GM12878 (cell line): ENCODE data around the gene GPR176. TPM values are rescaled to one million over a fixed set of nuclear protein-coding genes. Genes with fewer than 3 reads are reported as not detected.

Experiments
- ATAC-seq: fragments of 200-7000 bp; cut with Tn5 transposase; 3 replicates; pipeline ENCODE4 v1.9.1; 2020; ENCODE audit warnings: mild to moderate bottlenecking, moderate library complexity
- BruUV-seq: library from RNA; stranded (reverse); fragments of 400-500 nt; replicated peaks from 2 replicates; lab custom pipeline; 2021; lab: Mats Ljungman, UMichigan
- CTCF ChIA-PET: fragments of 300-600 bp; sonication (Branson Sonifier 250); formaldehyde crosslinking; extraction: SDS; loops from one replicate; lab custom pipeline; 2021; ENCODE audit warnings: inconsistent platforms; lab: Yijun Ruan, JAX
- POLR2A ChIA-PET: fragments of 350-600 bp; formaldehyde crosslinking; extraction: SDS; loops from one replicate; lab custom pipeline; 2021; ENCODE audit warnings: inconsistent platforms; lab: Charles Lee
- RAD21 ChIA-PET: fragments of 300-600 bp; sonication (Branson Sonifier 250); formaldehyde crosslinking; loops from one replicate; lab custom pipeline; 2023; ENCODE audit warnings: antibody characterized with exemption; ENCODE audit not compliant: unreplicated experiment; lab: Charles Lee
- SMC1A ChIA-PET: fragments of 300-600 bp; sonication (Branson Sonifier 250); formaldehyde crosslinking; loops from one replicate; lab custom pipeline; 2023; ENCODE audit not compliant: unreplicated experiment, uncharacterized antibody; lab: Charles Lee
- DNase-seq: peaks from one replicate; pipeline ENCODE4 v3.0.0-alpha.2; 2011; ENCODE audit warnings: low read depth, low spot score
- FAIRE-seq: peaks from 3 replicates; lab custom pipeline; 2011; peaks lifted over from hg19 to GRCh38; lab: Jason Lieb, UNC
- H2AFZ ChIP-seq: 2 replicates; pipeline ENCODE4 v1.6.0; 2011; ENCODE audit warnings: low read depth, low read length, control low read depth; ENCODE audit not compliant: control insufficient read depth
- H3K27ac ChIP-seq: 2 replicates; pipeline ENCODE4 v1.5.1; 2011; ENCODE audit warnings: control low read depth; ENCODE audit not compliant: control insufficient read depth, insufficient read depth
- H3K27me3 ChIP-seq, 2 experiments: replicated peaks in 1 of 2; 2 replicates each; pipeline versions ENCODE4 v1.6.0 to v1.6.1; 2011; ENCODE audit warnings: low read length in 1 of 2; ENCODE audit not compliant: control insufficient read depth in 2 of 2, insufficient read depth in 2 of 2
- H3K36me3 ChIP-seq, 2 experiments: 2 replicates each; pipeline ENCODE4 v1.5.1; 2011; ENCODE audit warnings: low read length in 1 of 2; ENCODE audit not compliant: control insufficient read depth in 2 of 2, insufficient read depth in 2 of 2
- H3K4me1 ChIP-seq: 2 replicates; pipeline ENCODE4 v1.6.1; 2011; ENCODE audit warnings: mild to moderate bottlenecking, low read length, moderate library complexity, mixed read lengths; ENCODE audit not compliant: control insufficient read depth, insufficient read depth
- H3K4me2 ChIP-seq: 2 replicates; pipeline ENCODE4 v1.6.0; 2011; ENCODE audit warnings: control low read depth; ENCODE audit not compliant: control insufficient read depth, insufficient read depth
- H3K4me3 ChIP-seq: fragments of 200-600 bp; sonication (generic); 2 replicates; pipeline ENCODE4 v1.5.1; 2016
- H3K79me2 ChIP-seq: 2 replicates; pipeline ENCODE4 v1.6.0; 2011; ENCODE audit warnings: low read length; ENCODE audit not compliant: control insufficient read depth, insufficient read depth
- H3K9ac ChIP-seq: 2 replicates; pipeline ENCODE4 v1.8.0; 2011; ENCODE audit warnings: low read length, control low read depth, mixed read lengths; ENCODE audit not compliant: control insufficient read depth, insufficient read depth
- H3K9me3 ChIP-seq: replicated peaks from 3 replicates; pipeline ENCODE4 v1.5.1; 2011; ENCODE audit warnings: mild to moderate bottlenecking, low read length; ENCODE audit not compliant: control insufficient read depth, insufficient read depth
- H4K20me1 ChIP-seq: 2 replicates; pipeline ENCODE4 v1.6.0; 2011; ENCODE audit not compliant: control insufficient read depth, insufficient read depth
- ATF2 ChIP-seq: IDR thresholded peaks from 2 replicates; pipeline ENCODE4 v1.6.1; 2012; ENCODE audit warnings: low read length, inconsistent platforms
- ATF7 ChIP-seq: fragments of 450-650 bp; IDR thresholded peaks from 2 replicates; pipeline ENCODE4 v1.6.1; 2016; ENCODE audit warnings: low read depth, mild to moderate bottlenecking
- CHD2 ChIP-seq: IDR thresholded peaks from 2 replicates; pipeline ENCODE4 v1.6.1; 2011; ENCODE audit warnings: low read depth, low read length, improper control_type of control experiment, borderline replicate concordance
- DPF2 ChIP-seq: fragments of 450-650 bp; IDR thresholded peaks from 2 replicates; pipeline ENCODE4 v1.6.1; 2017; ENCODE audit warnings: mild to moderate bottlenecking
- E2F8 ChIP-seq: fragments of 450-650 bp; IDR thresholded peaks from 2 replicates; pipeline ENCODE4 v1.6.1; 2018; ENCODE audit warnings: mild to moderate bottlenecking, low read depth, moderate library complexity; ENCODE audit not compliant: partially characterized antibody
- EGR1 ChIP-seq, 2 experiments: IDR thresholded peaks; 1 replicate in 1 of 2; 2 replicates in 1 of 2; pipeline ENCODE4 v1.6.1; 2011 to 2012; ENCODE audit warnings: low read depth in 2 of 2, low read length in 2 of 2, borderline replicate concordance in 1 of 2, mild to moderate bottlenecking in 1 of 2, moderate library complexity in 1 of 2
- IKZF1 ChIP-seq: fragments of 450-650 bp; conservative IDR thresholded peaks from 2 replicates; pipeline ENCODE4 v1.6.1; 2017; ENCODE audit warnings: antibody characterized with exemption, mild to moderate bottlenecking
- JUND ChIP-seq: IDR thresholded peaks from 2 replicates; pipeline ENCODE4 v1.6.1; 2012; ENCODE audit warnings: low read depth, mild to moderate bottlenecking, low read length, improper control_type of control experiment, moderate library complexity
- KLF5 ChIP-seq: fragments of 450-650 bp; IDR thresholded peaks from 2 replicates; pipeline ENCODE4 v1.6.1; 2014; ENCODE audit warnings: mild to moderate bottlenecking; ENCODE audit not compliant: partially characterized antibody
- MTA2 ChIP-seq: fragments of 450-650 bp; IDR thresholded peaks from 2 replicates; pipeline ENCODE4 v1.6.1; 2016; ENCODE audit warnings: low read depth, mild to moderate bottlenecking, moderate library complexity
- RAD21 ChIP-seq: IDR thresholded peaks from 2 replicates; pipeline ENCODE4 v1.6.1; 2011; ENCODE audit warnings: mild to moderate bottlenecking, low read depth, low read length, moderate library complexity; ENCODE audit not compliant: insufficient read depth
- RBBP5 ChIP-seq: fragments of 200-600 bp; sonication (generic); conservative IDR thresholded peaks from 2 replicates; pipeline ENCODE4 v1.6.1; 2016
- RCOR1 ChIP-seq: conservative IDR thresholded peaks from 2 replicates; pipeline ENCODE4 v1.6.1; 2012; ENCODE audit warnings: low read depth, low read length, improper control_type of control experiment
- RUNX3 ChIP-seq: IDR thresholded peaks from 2 replicates; pipeline ENCODE4 v1.6.1; 2012; ENCODE audit warnings: low read length, inconsistent platforms
- SKIL ChIP-seq: fragments of 450-650 bp; IDR thresholded peaks from 2 replicates; pipeline ENCODE4 v1.6.1; 2017; ENCODE audit warnings: mild to moderate bottlenecking, low read depth, inconsistent platforms; ENCODE audit not compliant: poor library complexity, severe bottlenecking
- TBL1XR1 ChIP-seq: IDR thresholded peaks from 2 replicates; pipeline ENCODE4 v1.6.1; 2012; ENCODE audit warnings: low read depth, low read length, improper control_type of control experiment
- WGBS: methylation state at CpG from one replicate; pipeline ENCODE4 v1.1.6; 2016; ENCODE audit warnings: low lambda C conversion rate; ENCODE audit not compliant: insufficient replicate concordance, insufficient coverage; ENCODE audit errors: missing lambda C conversion rate; 5-methylcytosine and 5-hydroxymethylcytosine counted together
- in situ Hi-C: fragments of 300-500 bp; cut with MboI; formaldehyde crosslinking; loops from 9 replicates; pipeline ENCODE4 v1.14.3; 2018; ENCODE audit warnings: mixed read lengths
- intact Hi-C: fragments of 100-400 bp; cut with micrococcal nuclease; formaldehyde crosslinking; loops from one replicate; pipeline ENCODE4 v1.14.2; 2022; ENCODE audit not compliant: unreplicated experiment
- polyA plus RNA-seq, 11 experiments: library from polyadenylated mRNA; depleted of rRNA in 4 of 11; unstranded in 6 of 11; stranded (reverse) in 5 of 11; fragments of >200 nt; fragmentation: Nextera tagmentation in 4 of 11; fragmentation: Illumina TruSeq in 1 of 11; extraction: Ambion mirVana in 4 of 11; extraction: Trizol in 1 of 11; gene quantifications; 1 replicate in 1 of 11; 2 replicates in 10 of 11; pipeline versions ENCODE4 v1.2.1 to v1.2.3, GENCODE V29; 2011 to 2016; ENCODE audit warnings: inconsistent platforms in 2 of 11, missing spikeins in 2 of 11, low read depth in 1 of 11
- total RNA-seq, 4 experiments: library from RNA; depleted of rRNA in 3 of 4; stranded (reverse); fragments of >200 nt in 3 of 4; fragmentation: Illumina TruSeq in 1 of 4; extraction: Trizol in 1 of 4; gene quantifications; 2 replicates each; pipeline versions ENCODE4 v1.2.1 to v1.2.3, GENCODE V29; 2013 to 2021

GPR176 gene
- total and polyA plus RNA-seq, 10 of the 15 experiments (the other 5 are each of a cell fraction or from before 2014, with no cell fraction given) = 0.02 to 0.33 (median 0.16) TPM; not detected in 4

GRCh38 chr15:39939487-39940452, 19.7 kb upstream of the GPR176 start:
- Histone ChIP-seq H3K4me2 (peak overlapping the region; percentile 68), H3K79me2 (peaks cover 17% of the 10 kb centered on the region), H3K4me3 (no peak overlapping the region), H3K36me3 (peaks cover 0 to 8% of the 10 kb centered on the region in 2 experiments), H3K9me3 (no peaks in the 10 kb centered on the region), H3K9ac (peak overlapping the region; percentile 12; the same call in 1 of the 2 replicates), H3K27ac (peak overlapping the region; percentile 70), H4K20me1 (no peaks in the 10 kb centered on the region), H3K27me3 (no peaks in the 10 kb centered on the region), H3K4me1 (peaks cover 12% of the 10 kb centered on the region), H2AFZ (no peak overlapping the region)
- DNase-seq (peak; percentile 32), FAIRE-seq (no peak), ATAC-seq (peak; percentile 75)
- RAD21 ChIA-PET = no interaction called here
- WGBS = 58% methylated on average over 6 of the region's 6 CpGs
- in situ Hi-C loops = loop anchor here (10.0 kb wide), 1 partner anchor 165 kb away; the partner anchor contains the start of gene BMF
- intact Hi-C loops = loop anchor here (10.0 kb wide), 1 partner anchor 165 kb away; the partner anchor contains the start of gene BMF
- SMC1A ChIA-PET = interaction anchor here (0.9 to 1.6 kb wide), 3 partner anchors 17 to 96 kb away, joined by 4 to 5 read pairs (median 4); no protein-coding TSS in a partner anchor
- CTCF ChIA-PET = interaction anchor here (1.4 kb wide), 1 partner anchor 167 kb away, joined by 8 read pairs; no protein-coding TSS in a partner anchor
- POLR2A ChIA-PET = no interaction called here
- no TSS peak for BruUV-seq
- TF ChIP-seq SKIL (peak; percentile 58), DPF2 (peak; percentile 46; the same call in 1 of the 2 replicates), RUNX3 (peak; percentile 14; the same call in 1 of the 2 replicates), MTA2 (peak; percentile 78), ATF2 (0 out of 2 replicates have a peak, but pooled peaks have one; percentile 36), JUND (no peak), CHD2 (peak; percentile 53; the same call in 1 of the 2 replicates), IKZF1 (peak; percentile 68), KLF5 (peak; percentile 48), E2F8 (peak; percentile 35), EGR1 (IDR thresholded peaks at IDR 0.05; ENCODE audit: borderline replicate concordance in 1 of 2, low read depth in 2 of 2, low read length in 2 of 2) (no peak), RAD21 (no peak), RCOR1 (no peak), TBL1XR1 (peak; percentile 32; the same call in 1 of the 2 replicates), RBBP5 (0 out of 2 replicates have a peak, but pooled peaks have one; percentile 60), ATF7 (peak; percentile 42; the same call in 1 of the 2 replicates)
